Muscle layer of duodenum (tissue), 2 donors: ENCODE results near the gene YIPF6.
A peak's percentile ranks its signal among the peaks of the same experiment; 100 is the strongest.
"Not testable (repeated sequence)": the region's sequence is repeated elsewhere in the genome, so short reads cannot be mapped to it uniquely, and the experiment has no call there.

Source experiments
- H3K27ac ChIP-seq: one replicate; pipeline ENCODE4 v1.7.0; 2013; ENCODE audit warnings: mild to moderate bottlenecking, low read length
- H3K27me3 ChIP-seq: one replicate; pipeline ENCODE4 v1.7.0; 2013; ENCODE audit warnings: low read depth, mild to moderate bottlenecking, control low read depth, low read length
- H3K36me3 ChIP-seq, 2 donors: one replicate each; pipeline ENCODE4 v1.7.0; 2013; ENCODE audit warnings: low read length in 2 of 2, control low read depth in 1 of 2, mild to moderate bottlenecking in 1 of 2; ENCODE audit not compliant: insufficient read depth in 2 of 2, control insufficient read depth in 1 of 2
- H3K4me1 ChIP-seq, 2 donors: one replicate each; pipeline ENCODE4 v1.7.0; 2013; ENCODE audit warnings: low read length in 2 of 2, mild to moderate bottlenecking in 2 of 2, control low read depth in 1 of 2, moderate library complexity in 1 of 2; ENCODE audit not compliant: insufficient read depth in 2 of 2, control insufficient read depth in 1 of 2
- H3K4me3 ChIP-seq, 2 donors: one replicate each; pipeline ENCODE4 v1.7.0; 2013; ENCODE audit warnings: low read length in 2 of 2, low read depth in 1 of 2, mild to moderate bottlenecking in 1 of 2
- H3K9me3 ChIP-seq, 2 donors: one replicate each; pipeline ENCODE4 v1.7.0; 2013; ENCODE audit warnings: low read length in 2 of 2, control low read depth in 1 of 2, mild to moderate bottlenecking in 1 of 2; ENCODE audit not compliant: control insufficient read depth in 1 of 2
- donor health status: healthy.

Gene YIPF6

DNA sequence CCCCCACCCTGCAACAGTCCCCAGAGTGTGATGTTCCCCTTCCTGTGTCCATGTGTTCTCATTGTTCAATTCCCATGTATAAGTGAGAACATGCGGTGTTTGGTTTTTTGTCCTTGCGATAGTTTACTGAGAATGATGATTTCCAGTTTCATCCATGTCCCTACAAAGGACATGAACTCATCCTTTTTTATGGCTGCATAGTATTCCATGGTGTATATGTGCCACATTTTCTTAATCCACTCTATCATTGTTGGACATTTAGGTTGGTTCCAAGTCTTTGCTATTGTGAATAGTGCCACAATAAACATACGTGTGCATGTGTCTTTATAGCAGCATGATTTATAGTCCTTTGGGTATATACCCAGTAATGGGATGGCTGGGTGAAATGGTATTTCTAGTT is 12.7 kb upstream of the YIPF6 start:
- H3K9me3 ChIP-seq, H3K27me3 ChIP-seq, H3K4me1 ChIP-seq, H3K4me3 ChIP-seq, H3K27ac ChIP-seq, H3K36me3 ChIP-seq: not testable (repeated sequence)

- Histone ChIP-seq H3K4me1 (no peaks in the 10 kb centered on the region), H3K27me3 (no peaks in the 10 kb centered on the region), H3K4me3 (no peak overlapping the region), H3K36me3 (no peaks in the 10 kb centered on the region), H3K9me3 (no peaks in the 10 kb centered on the region), H3K27ac (no peak overlapping the region)
Measured at GRCh38 chrX:68487254-68487653, 11.6 kb upstream of the YIPF6 start.

- no peaks in the 10 kb centered on the region for H3K4me1 ChIP-seq
- H3K4me3 ChIP-seq: no peak overlapping the region
- no peak overlapping the region for H3K27ac ChIP-seq
- H3K27me3 ChIP-seq: no peaks in the 10 kb centered on the region
- no peaks in the 10 kb centered on the region for H3K9me3 ChIP-seq
- H3K36me3 ChIP-seq: no peaks in the 10 kb centered on the region
Measured at GRCh38 chrX:68487924-68488323, 10.9 kb upstream of the YIPF6 start.

GRCh38 chrX:68488657-68489056 is 10.2 kb upstream of the YIPF6 start:
- H3K27me3 ChIP-seq: no peaks in the 10 kb centered on the region
- no peaks in the 10 kb centered on the region for H3K9me3 ChIP-seq
- H3K27ac ChIP-seq: no peak overlapping the region
- H3K4me1 ChIP-seq: no peaks in the 10 kb centered on the region
- H3K4me3 ChIP-seq: no peak overlapping the region
- H3K36me3 ChIP-seq: no peaks in the 10 kb centered on the region

DNA sequence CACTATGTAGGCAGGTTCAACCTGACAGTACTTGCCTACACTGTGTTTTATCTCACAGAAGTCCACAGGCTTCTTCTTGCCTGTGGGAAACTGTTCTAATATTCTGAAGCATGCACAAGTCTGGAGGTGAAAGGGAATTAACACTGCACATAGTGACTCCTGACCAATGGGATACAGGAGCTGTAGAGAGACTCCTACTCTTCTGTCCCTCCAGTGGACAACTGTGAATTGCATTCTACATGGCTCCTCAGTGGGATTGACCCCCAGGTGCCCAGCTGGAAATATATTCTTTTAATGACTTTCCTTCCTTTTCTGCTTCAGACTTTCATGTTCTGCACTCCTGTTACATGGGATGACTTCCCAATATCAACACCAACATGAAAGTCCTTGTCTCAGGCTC is 8.2 kb upstream of the YIPF6 start:
- no peaks in the 10 kb centered on the region for H3K27me3 ChIP-seq
- H3K27ac ChIP-seq: no peak overlapping the region
- H3K36me3 ChIP-seq: no peaks in the 10 kb centered on the region
- H3K4me3 ChIP-seq: no peak overlapping the region
- no peaks in the 10 kb centered on the region for H3K4me1 ChIP-seq
- no peaks in the 10 kb centered on the region for H3K9me3 ChIP-seq

- no peak overlapping the region for H3K27ac ChIP-seq
Measured at GRCh38 chrX:68492583-68492982, 6.3 kb upstream of the YIPF6 start.

GRCh38 chrX:68493776-68494175 is 5.1 kb upstream of the YIPF6 start:
- not testable (repeated sequence) for H3K36me3 ChIP-seq, H3K4me3 ChIP-seq

More at GRCh38 chrX:68492583-68492982, 6.3 kb upstream of the YIPF6 start:
- Histone ChIP-seq H3K36me3 (no peaks in the 10 kb centered on the region), H3K4me3 (no peak overlapping the region), H3K9me3 (no peaks in the 10 kb centered on the region), H3K4me1 (no peaks in the 10 kb centered on the region), H3K27me3 (no peaks in the 10 kb centered on the region)

DNA sequence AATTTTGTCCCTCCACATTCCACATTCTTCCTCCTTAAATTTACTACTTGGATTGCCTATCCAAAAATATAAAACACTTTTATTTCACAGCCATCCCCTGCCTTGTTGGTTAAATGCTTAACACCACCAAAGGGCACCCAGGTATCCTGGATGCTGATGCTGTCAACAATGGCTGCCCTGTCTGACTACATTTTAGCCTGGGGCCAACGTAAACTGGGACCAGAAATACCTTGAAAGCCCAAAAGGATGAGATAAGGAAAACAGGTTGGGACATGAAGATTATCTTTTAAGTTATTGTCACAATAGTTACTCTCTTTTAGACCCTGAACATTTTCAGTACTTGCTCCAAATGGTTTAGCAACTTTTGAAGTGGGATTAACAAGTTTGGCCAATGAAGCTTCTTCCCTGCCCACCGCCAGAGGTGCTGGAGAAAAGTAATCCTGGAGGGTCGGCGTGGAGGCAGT is 775 bp upstream of the YIPF6 start:
- no peaks in the 10 kb centered on the region for H3K27me3 ChIP-seq
- no peaks in the 10 kb centered on the region for H3K36me3 ChIP-seq
- no peaks in the 10 kb centered on the region for H3K9me3 ChIP-seq
- peaks cover 0 to 12% of the 10 kb centered on the region in 2 donors for H3K4me1 ChIP-seq
- peak overlapping the region; percentile 92 for H3K27ac ChIP-seq
- H3K4me3 ChIP-seq: peak overlapping the region; percentile 76 to 92

More at GRCh38 chrX:68493776-68494175, 5.1 kb upstream of the YIPF6 start:
- not testable (repeated sequence) for H3K4me1 ChIP-seq, H3K27me3 ChIP-seq, H3K27ac ChIP-seq, H3K9me3 ChIP-seq

DNA sequence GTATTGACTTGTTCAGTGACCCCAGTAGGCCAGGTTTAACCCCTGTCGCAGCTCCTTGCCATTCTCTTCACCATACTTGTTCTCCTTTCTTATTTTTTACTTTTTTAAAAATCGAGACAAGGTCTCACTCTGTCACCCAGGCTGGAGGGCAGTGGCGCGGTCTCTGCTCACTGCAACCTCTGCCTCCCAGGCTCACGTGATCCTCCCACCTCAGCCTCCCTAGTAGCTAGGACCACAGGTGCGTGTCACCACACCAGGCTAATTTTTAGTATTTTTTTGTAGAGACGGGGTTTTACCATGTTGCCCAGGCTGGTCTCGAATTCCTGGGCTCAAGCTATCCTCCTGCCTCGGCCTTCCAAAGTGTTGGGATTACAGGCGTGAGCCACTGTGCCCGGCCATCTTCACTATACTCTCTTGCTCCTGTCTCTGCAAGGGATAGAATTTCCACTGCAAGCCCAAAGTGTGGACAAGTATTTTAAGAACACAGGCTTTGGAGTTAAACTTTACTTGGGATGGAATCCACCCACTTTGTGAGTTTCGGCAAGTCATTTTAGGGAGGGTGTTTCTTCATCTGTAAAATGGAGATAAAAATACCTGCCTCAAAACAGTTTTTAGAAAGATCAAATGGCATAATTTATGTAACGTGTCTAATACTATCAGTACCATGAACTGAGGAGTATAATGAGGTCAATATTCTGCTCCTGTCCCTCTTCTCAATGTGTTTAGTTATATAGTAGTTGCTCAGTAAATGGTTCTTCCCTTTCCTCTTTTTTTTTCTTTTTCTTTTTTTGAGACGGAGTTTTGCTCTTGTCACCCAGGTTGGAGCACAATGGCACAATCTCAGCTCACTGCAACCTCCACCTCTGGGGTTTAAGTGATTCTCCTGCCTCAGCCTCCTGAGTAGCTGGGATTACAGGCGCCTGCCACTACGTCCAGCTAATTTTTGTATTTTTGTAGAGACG is 973 bp downstream of the YIPF6 start:
- no peaks in the 10 kb centered on the region for H3K27me3 ChIP-seq
- no peaks in the 10 kb centered on the region for H3K9me3 ChIP-seq
- peaks cover 0 to 18% of the 10 kb centered on the region in 2 donors for H3K4me1 ChIP-seq
- peak overlapping the region; percentile 92 for H3K27ac ChIP-seq
- peak overlapping the region; percentile 76 to 92 for H3K4me3 ChIP-seq
- no peaks in the 10 kb centered on the region for H3K36me3 ChIP-seq

- Histone ChIP-seq H3K4me3 (no peak overlapping the region), H3K4me1 (peaks cover 0 to 24% of the 10 kb centered on the region in 2 donors), H3K36me3 (no peaks in the 10 kb centered on the region), H3K27ac (no peak overlapping the region), H3K9me3 (no peaks in the 10 kb centered on the region), H3K27me3 (no peaks in the 10 kb centered on the region)
Measured at GRCh38 chrX:68503836-68504636, 5.2 kb downstream of the YIPF6 start.

DNA sequence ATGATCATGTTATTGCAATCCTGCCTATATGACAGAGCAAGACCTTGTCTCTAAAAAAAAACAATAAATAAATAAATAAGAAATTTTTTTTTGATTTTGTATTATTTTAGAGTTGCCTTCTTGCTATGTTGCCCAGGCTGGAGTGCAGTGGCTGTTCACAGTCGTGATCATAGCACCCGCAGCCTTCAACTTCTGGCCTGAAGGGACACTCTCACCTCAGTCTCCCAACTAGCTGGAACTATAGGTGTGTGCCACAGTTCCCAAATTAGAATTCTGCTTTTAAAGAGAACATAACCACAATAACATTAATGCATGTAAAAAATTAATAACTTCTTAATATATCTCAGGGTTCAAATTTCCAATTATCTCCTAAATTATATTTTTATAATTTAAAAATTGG is 7.8 kb downstream of the YIPF6 start:
- Histone ChIP-seq H3K4me1 (peaks cover 0 to 16% of the 10 kb centered on the region in 2 donors), H3K4me3 (no peak overlapping the region), H3K27me3 (no peaks in the 10 kb centered on the region), H3K36me3 (no peaks in the 10 kb centered on the region), H3K9me3 (no peaks in the 10 kb centered on the region), H3K27ac (no peak overlapping the region)
